Lower leg skin (tissue), 4 donors: ENCODE data around the gene TNPO3. TPM values are rescaled to one million over a fixed set of nuclear protein-coding genes. Genes with fewer than 3 reads are reported as not detected.

Experiments
- DNase-seq, 2 donors: peaks; one replicate each; pipeline ENCODE4 v3.0.0-alpha.2; 2019; ENCODE audit warnings: low spot score in 2 of 2
- H3K4me3 ChIP-seq: fragments of 200-600 bp; sonication (generic); 2 replicates; pipeline ENCODE4 v1.5.1; 2017; ENCODE audit warnings: mild to moderate bottlenecking, low read depth; ENCODE audit not compliant: poor library complexity, severe bottlenecking
- CTCF ChIP-seq, 3 donors: fragments of 450-650 bp; IDR thresholded peaks; one replicate each; pipeline ENCODE4 v1.5.1; 2016; ENCODE audit warnings: antibody characterized with exemption in 3 of 3, mild to moderate bottlenecking in 3 of 3, moderate library complexity in 2 of 3
- POLR2A ChIP-seq, 2 donors: fragments of 450-650 bp; IDR thresholded peaks; one replicate each; pipeline ENCODE4 v1.6.1; 2016 to 2017; ENCODE audit warnings: antibody characterized with exemption in 2 of 2, mild to moderate bottlenecking in 1 of 2, moderate library complexity in 1 of 2
- WGBS, 2 donors: methylation state at CpG; one replicate each; pipeline ENCODE4 v1.1.5; 2018; 5-methylcytosine and 5-hydroxymethylcytosine counted together
- intact Hi-C: fragments of 100-400 bp; cut with DNase I; formaldehyde crosslinking; loops from one replicate; pipeline ENCODE4 v1.15.0; 2023; ENCODE audit warnings: low total_unique reads
- total RNA-seq, 4 donors: library from RNA; depleted of rRNA; stranded (reverse); fragments of >200 nt; gene quantifications; one replicate each; pipeline ENCODE4 v1.1.0, GENCODE V29; 2016

Gene TNPO3
- total RNA-seq, 4 donors from 2014 or later = 26.7 to 36.7 (median 31.0) TPM

DNA sequence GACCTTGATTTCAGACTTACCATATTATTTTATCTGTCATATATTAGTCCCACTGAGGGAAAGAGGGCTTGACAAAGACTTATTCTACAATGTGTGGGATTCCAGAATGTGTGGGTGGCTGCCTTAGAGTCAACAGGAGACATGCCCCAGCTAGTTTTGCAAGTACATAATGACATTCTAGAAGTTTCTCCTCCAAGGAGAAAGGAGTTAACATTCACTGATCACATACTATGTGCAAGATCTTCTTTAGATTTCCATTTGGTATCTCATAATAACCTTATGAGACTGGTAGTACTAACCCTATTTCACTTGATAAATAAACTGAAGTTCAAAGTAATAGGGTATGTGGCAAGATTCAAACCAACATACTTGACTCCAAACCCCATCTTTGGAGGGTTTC lies 92.0 kb downstream of the TNPO3 start:
- TF ChIP-seq CTCF (IDR thresholded peaks at IDR 0.05) (no peak), POLR2A (IDR thresholded peaks at IDR 0.05) (no peak)
- no peak overlapping the region for H3K4me3 ChIP-seq
- intact Hi-C loops = no loop called here
- DNase-seq = no peak

DNA sequence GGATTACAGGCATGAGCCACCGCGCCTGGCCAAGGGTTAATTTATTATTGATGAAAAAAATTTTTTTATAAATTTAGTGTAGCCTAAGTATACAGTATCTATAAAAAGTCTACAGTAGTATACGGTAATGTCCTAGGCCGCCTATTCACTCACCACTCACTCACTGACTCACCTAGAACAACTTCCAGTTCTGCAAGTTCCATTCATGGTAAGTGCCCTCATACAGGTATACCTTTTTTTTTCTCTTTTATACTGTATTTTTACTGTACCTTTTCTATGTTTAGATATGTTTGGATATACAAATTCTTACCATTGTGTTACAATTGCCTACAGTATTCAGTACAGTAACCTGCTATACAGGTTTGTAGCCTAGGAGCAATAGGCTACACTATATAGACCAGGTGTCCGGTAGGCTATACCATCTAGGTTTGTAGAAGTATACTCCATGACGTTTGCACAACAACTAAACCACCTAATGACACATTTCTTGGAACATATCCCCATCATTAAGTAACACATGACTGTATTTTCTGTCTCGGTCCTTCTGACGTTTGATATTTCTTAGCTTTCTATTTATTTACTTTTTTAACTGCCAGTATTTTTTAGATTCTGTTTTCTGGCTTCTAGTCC lies 93.8 kb downstream of the TNPO3 start:
- no peak for DNase-seq
- no peak overlapping the region for H3K4me3 ChIP-seq
- intact Hi-C loops = no loop called here
- TF ChIP-seq POLR2A (IDR thresholded peaks at IDR 0.05) = no peak
- no peak for TF ChIP-seq CTCF (IDR thresholded peaks at IDR 0.05)
- WGBS, 2 donors = 64 to 69% methylated on average over 8 of the region's 8 CpGs

DNA sequence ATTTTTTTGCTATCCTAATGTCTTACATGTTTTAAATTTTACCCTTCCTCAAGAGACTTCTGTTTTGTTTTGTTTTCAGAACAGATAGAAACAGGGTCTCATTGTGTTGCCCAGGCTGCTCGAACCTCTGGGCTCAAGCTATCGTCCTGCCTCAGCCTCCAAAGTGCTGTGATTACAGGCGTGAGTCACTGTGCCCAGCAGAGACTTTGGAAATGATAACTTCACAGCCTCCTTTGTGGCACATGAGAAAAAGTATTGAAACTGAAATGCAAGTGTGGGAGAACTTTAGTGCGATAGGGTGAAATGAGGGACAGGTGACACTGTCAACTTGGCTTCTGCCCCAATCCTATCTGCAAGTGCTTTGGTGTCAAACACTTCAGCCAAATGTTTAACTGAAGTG lies 95.6 kb downstream of the TNPO3 start:
- intact Hi-C loops = no loop called here
- H3K4me3 ChIP-seq = no peak overlapping the region
- 95% methylated on average over 4 of the region's 4 CpGs for WGBS, 2 donors
- TF ChIP-seq CTCF (IDR thresholded peaks at IDR 0.05) (no peak), POLR2A (IDR thresholded peaks at IDR 0.05) (no peak)
- DNase-seq = no peak

- intact Hi-C loops = no loop called here
- TF ChIP-seq CTCF (IDR thresholded peaks at IDR 0.05) (no peak), POLR2A (IDR thresholded peaks at IDR 0.05) (no peak)
- no peak overlapping the region for H3K4me3 ChIP-seq
- DNase-seq = no peak
These were observed 98.9 kb downstream of the TNPO3 start for GRCh38 chr7:128955981-128956380.

GRCh38 chr7:128954830-128955802 lies 99.8 kb downstream of the TNPO3 start:
- H3K4me3 ChIP-seq = no peak overlapping the region
- DNase-seq = no peak
- TF ChIP-seq POLR2A (IDR thresholded peaks at IDR 0.05) (no peak), CTCF (IDR thresholded peaks at IDR 0.05) (no peak)
- 75 to 77% methylated on average over 15 of the region's 15 CpGs for WGBS, 2 donors
- intact Hi-C loops = no loop called here
